ENCODE data around the gene YIPF3.

DNA sequence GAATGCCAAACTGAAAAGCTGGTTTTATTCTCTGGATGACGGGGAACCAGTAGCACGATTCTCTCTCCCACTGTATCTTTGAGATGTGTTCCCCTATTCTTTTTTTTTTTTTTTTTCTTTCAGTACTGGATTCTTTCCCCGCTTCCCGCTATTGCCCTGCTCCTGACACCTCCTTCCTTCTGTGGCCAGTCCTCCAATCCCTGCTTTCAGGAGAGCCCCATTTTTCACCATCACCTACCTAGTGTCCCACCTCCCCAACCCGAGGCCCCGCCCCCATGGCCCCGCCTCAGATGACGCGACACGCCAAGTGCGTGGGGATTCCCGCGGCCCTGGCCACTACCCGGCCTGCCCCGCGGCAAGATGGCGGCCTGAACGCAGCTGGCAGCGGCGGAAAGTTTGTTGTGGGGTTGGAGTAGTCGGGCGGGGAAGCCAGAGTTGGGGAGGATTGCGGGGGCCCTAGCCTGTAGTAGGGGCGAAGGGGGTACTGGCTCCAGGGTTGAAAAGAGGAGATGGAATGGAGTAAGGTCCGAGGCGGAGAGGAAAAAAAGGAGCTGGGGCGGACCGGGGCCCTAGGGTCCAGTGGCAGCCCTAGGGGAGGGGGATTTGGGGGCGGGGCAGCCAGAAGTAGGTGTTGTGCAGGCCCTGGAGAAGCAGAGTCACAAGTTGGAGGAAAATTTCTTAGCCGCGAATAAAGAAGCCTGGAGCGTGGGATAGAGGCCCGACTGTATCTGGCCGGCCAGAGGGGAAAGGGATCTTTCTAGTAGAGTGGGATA, 39.3 kb downstream of the YIPF3 start, which contains the start of gene TJAP1:
- TF ChIP-seq, protein P1, sequence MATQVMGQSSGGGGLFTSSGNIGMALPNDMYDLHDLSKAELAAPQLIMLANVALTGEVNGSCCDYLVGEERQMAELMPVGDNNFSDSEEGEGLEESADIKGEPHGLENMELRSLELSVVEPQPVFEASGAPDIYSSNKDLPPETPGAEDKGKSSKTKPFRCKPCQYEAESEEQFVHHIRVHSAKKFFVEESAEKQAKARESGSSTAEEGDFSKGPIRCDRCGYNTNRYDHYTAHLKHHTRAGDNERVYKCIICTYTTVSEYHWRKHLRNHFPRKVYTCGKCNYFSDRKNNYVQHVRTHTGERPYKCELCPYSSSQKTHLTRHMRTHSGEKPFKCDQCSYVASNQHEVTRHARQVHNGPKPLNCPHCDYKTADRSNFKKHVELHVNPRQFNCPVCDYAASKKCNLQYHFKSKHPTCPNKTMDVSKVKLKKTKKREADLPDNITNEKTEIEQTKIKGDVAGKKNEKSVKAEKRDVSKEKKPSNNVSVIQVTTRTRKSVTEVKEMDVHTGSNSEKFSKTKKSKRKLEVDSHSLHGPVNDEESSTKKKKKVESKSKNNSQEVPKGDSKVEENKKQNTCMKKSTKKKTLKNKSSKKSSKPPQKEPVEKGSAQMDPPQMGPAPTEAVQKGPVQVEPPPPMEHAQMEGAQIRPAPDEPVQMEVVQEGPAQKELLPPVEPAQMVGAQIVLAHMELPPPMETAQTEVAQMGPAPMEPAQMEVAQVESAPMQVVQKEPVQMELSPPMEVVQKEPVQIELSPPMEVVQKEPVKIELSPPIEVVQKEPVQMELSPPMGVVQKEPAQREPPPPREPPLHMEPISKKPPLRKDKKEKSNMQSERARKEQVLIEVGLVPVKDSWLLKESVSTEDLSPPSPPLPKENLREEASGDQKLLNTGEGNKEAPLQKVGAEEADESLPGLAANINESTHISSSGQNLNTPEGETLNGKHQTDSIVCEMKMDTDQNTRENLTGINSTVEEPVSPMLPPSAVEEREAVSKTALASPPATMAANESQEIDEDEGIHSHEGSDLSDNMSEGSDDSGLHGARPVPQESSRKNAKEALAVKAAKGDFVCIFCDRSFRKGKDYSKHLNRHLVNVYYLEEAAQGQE (IDR thresholded peaks at IDR 0.05; ENCODE audit: insufficient read depth in 1 of 2, low read depth in 2 of 2, low read length in 1 of 2) = no peak
- TF ChIP-seq, protein P2, sequence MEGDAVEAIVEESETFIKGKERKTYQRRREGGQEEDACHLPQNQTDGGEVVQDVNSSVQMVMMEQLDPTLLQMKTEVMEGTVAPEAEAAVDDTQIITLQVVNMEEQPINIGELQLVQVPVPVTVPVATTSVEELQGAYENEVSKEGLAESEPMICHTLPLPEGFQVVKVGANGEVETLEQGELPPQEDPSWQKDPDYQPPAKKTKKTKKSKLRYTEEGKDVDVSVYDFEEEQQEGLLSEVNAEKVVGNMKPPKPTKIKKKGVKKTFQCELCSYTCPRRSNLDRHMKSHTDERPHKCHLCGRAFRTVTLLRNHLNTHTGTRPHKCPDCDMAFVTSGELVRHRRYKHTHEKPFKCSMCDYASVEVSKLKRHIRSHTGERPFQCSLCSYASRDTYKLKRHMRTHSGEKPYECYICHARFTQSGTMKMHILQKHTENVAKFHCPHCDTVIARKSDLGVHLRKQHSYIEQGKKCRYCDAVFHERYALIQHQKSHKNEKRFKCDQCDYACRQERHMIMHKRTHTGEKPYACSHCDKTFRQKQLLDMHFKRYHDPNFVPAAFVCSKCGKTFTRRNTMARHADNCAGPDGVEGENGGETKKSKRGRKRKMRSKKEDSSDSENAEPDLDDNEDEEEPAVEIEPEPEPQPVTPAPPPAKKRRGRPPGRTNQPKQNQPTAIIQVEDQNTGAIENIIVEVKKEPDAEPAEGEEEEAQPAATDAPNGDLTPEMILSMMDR (IDR thresholded peaks at IDR 0.05) = no peak
- TF ChIP-seq POLR2AphosphoS5 (IDR thresholded peaks at IDR 0.05; ENCODE audit: low read depth, low read length) = peak; percentile 90
- TF ChIP-seq TCF7L2 (IDR thresholded peaks at IDR 0.05; ENCODE audit: low read depth, low read length) = no peak
